Stimulated activated CD4-positive, alpha-beta T cell treated with anti-CD3 and anti-CD28 coated beads, Interleukin-1b, Interleukin-23, amount 100 ng/mL, for 4 hours (primary cell): ENCODE data around the gene EIF3J.
"Not testable (repeated sequence)": the region's sequence is repeated elsewhere in the genome, so short reads cannot be mapped to it uniquely, and the experiment has no call there.

Experiments
- DNase-seq, 2 donors: peaks; one replicate each; pipeline ENCODE4 v3.0.0-alpha.2; 2020; ENCODE audit warnings: low read depth in 2 of 2

EIF3J gene

GRCh38 chr15:44536962-44537734 lies at the start of gene EIF3J:
EIF3J (plus strand) TSS chr15:44537147; CDS start chr15:44537195, 48 bp downstream.
- DNase-seq, result peak; percentile 89 to 90

- DNase-seq, result no peak
These were observed 47.5 kb upstream of the EIF3J start for GRCh38 chr15:44489464-44489863.

- DNase-seq, result no peak
These were observed 46.3 kb upstream of the EIF3J start for GRCh38 chr15:44490622-44491021.

- DNase-seq, result no peak
These were observed 44.9 kb upstream of the EIF3J start for GRCh38 chr15:44492040-44492439.

- DNase-seq, result no peak
These were observed 44.3 kb upstream of the EIF3J start for GRCh38 chr15:44492672-44493071.

- DNase-seq, result no peak
These were observed 41.4 kb upstream of the EIF3J start for GRCh38 chr15:44495562-44495961.

GRCh38 chr15:44500555-44500954 lies 36.4 kb upstream of the EIF3J start:
- no peak for DNase-seq

GRCh38 chr15:44501768-44502366 lies 35.1 kb upstream of the EIF3J start:
- no peak for DNase-seq

- no peak for DNase-seq
These were observed 20.5 kb upstream of the EIF3J start for GRCh38 chr15:44516436-44516835.

- no peak for DNase-seq
These were observed 17.4 kb upstream of the EIF3J start for GRCh38 chr15:44519537-44519936.

GRCh38 chr15:44525018-44525417 lies 11.9 kb upstream of the EIF3J start:
- DNase-seq, result no peak

GRCh38 chr15:44527241-44527640 lies 9.7 kb upstream of the EIF3J start:
- DNase-seq, result no peak

GRCh38 chr15:44529864-44530604 lies 6.9 kb upstream of the EIF3J start:
- no peak for DNase-seq

GRCh38 chr15:44530653-44531052 lies 6.3 kb upstream of the EIF3J start:
- no peak for DNase-seq

- DNase-seq, result not testable (repeated sequence)
These were observed 4.7 kb upstream of the EIF3J start for GRCh38 chr15:44532275-44532674.

GRCh38 chr15:44532689-44533088 lies 4.3 kb upstream of the EIF3J start:
- DNase-seq, result no peak

- no peak for DNase-seq
These were observed 1.9 kb upstream of the EIF3J start for GRCh38 chr15:44535092-44535491.

GRCh38 chr15:44535523-44536301 lies 1.2 kb upstream of the EIF3J start:
- peak in 1 of 2 donors; percentile 23 for DNase-seq

- DNase-seq, result no peak
These were observed 515 bp upstream of the EIF3J start for GRCh38 chr15:44536302-44536961.

- no peak for DNase-seq
These were observed 841 bp downstream of the EIF3J start for GRCh38 chr15:44537735-44538240.

GRCh38 chr15:44541282-44541958 lies 4.5 kb downstream of the EIF3J start:
- no peak for DNase-seq
